BLaER1 treated with 17β-estradiol and CSF1 and Interleukin-3, amounts not matched to agents 10 nM and 100 nM (cell line): ENCODE measurements around the gene PATL2.
"Not testable (repeated sequence)": the region's sequence is repeated elsewhere in the genome, so short reads cannot be mapped to it uniquely, and the experiment has no call there.

Source experiments
- H3K27ac ChIP-seq, 11 experiments: shearing (Covaris generic); formaldehyde crosslinking; 2 replicates each; pipeline ENCODE4 v1.8.1; 2022
- H3K27me3 ChIP-seq, 11 experiments: shearing (Covaris generic); formaldehyde crosslinking; 2 replicates each; pipeline ENCODE4 v1.8.1; 2022
- H3K36me3 ChIP-seq, 11 experiments: shearing (Covaris generic); formaldehyde crosslinking; 2 replicates each; pipeline ENCODE4 v1.8.1; 2022
- H3K4me1 ChIP-seq, 10 experiments: shearing (Covaris generic); formaldehyde crosslinking; 2 replicates each; pipeline ENCODE4 v1.8.1; 2022
- H3K4me2 ChIP-seq, 11 experiments: shearing (Covaris generic); formaldehyde crosslinking; 2 replicates each; pipeline ENCODE4 v1.8.1; 2022
- H3K4me3 ChIP-seq, 10 experiments: shearing (Covaris generic); formaldehyde crosslinking; 2 replicates each; pipeline ENCODE4 v1.8.1; 2022
- H3K9ac ChIP-seq, 11 experiments: shearing (Covaris generic); formaldehyde crosslinking; 2 replicates each; pipeline ENCODE4 v1.8.1; 2022
- H3K9me3 ChIP-seq, 11 experiments: shearing (Covaris generic); formaldehyde crosslinking; replicated peaks in 1 of 11; 2 replicates each; pipeline ENCODE4 v1.8.1; 2022
- H4K20me1 ChIP-seq, 11 experiments: shearing (Covaris generic); formaldehyde crosslinking; 2 replicates each; pipeline ENCODE4 v1.8.1; 2022
- Cebpa-rat ChIP-seq, 11 experiments: shearing (Covaris generic); IDR thresholded peaks; 2 replicates each; pipeline ENCODE4 v1.8.1; 2022

The PATL2 gene

DNA sequence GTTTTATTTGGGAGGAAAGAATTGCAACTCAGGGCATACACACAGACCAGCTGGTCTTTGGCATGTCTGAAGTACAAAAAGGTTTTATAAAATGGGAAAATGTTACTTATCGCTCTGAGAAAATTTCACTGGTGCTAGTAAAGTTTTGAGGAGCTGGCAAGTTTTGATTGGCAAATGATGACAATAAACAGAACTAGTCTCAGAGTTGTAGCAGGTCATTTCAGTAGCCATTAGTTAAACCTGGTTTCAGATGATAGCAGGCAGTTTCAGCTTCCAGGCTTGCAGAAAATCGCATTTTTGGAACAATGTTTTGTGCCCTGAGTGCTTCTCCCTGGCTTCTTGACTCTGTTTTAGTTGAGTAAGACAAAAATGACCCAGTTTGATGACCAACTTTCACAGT, 10.9 kb upstream of the PATL2 start:
- Histone ChIP-seq H3K9me3 (no peaks in the 10 kb centered on the region), H3K4me3 (no peak overlapping the region), H4K20me1 (peaks cover 5 to 34% (median 14%) of the 10 kb centered on the region in 11 experiments; a peak in 20 of 22 replicates), H3K4me2 (peak overlapping the region in 3 of 11 experiments; percentile 3 to 95 (median 58); a peak in 3 of 22 replicates), H3K9ac (peak overlapping the region in 2 of 11 experiments; percentile 20 to 31; a peak in 1 of 22 replicates), H3K27me3 (no peaks in the 10 kb centered on the region), H3K27ac (peak overlapping the region; percentile 1 to 97 (median 31); a peak in 16 of 22 replicates), H3K4me1 (peaks cover 41 to 97% (median 66%) of the 10 kb centered on the region in 10 experiments), H3K36me3 (peaks cover 25 to 38% (median 29%) of the 10 kb centered on the region in 11 experiments)
- no peak for TF ChIP-seq Cebpa-rat (IDR thresholded peaks at IDR 0.05)

- H3K4me2 ChIP-seq, result no peak overlapping the region
- peak overlapping the region in 10 of 11 experiments; percentile 7 to 65 (median 50); a peak in 18 of 22 replicates for H3K27ac ChIP-seq
- peaks cover 31 to 99% (median 61%) of the 10 kb centered on the region in 10 experiments for H3K4me1 ChIP-seq
- peaks cover 19 to 48% (median 28%) of the 10 kb centered on the region in 11 experiments for H4K20me1 ChIP-seq
- H3K4me3 ChIP-seq, result no peak overlapping the region
- no peaks in the 10 kb centered on the region for H3K27me3 ChIP-seq
- no peaks in the 10 kb centered on the region for H3K9me3 ChIP-seq
- peaks cover 39 to 52% (median 43%) of the 10 kb centered on the region in 11 experiments for H3K36me3 ChIP-seq
- no peak overlapping the region for H3K9ac ChIP-seq
- TF ChIP-seq Cebpa-rat (IDR thresholded peaks at IDR 0.05), result no peak
Measured at GRCh38 chr15:44720460-44721176, 9.5 kb upstream of the PATL2 start.

GRCh38 chr15:44720000-44720435, 8.9 kb upstream of the PATL2 start:
- H3K9me3 ChIP-seq, H3K4me3 ChIP-seq, H3K27me3 ChIP-seq: not testable (repeated sequence)
- peak overlapping the region in 10 of 11 experiments; percentile 19 to 65 (median 50); a peak in 18 of 22 replicates for H3K27ac ChIP-seq
- H3K9ac ChIP-seq, result peak overlapping the region in 1 of 11 experiments; percentile 23; a peak in 1 of 22 replicates
- 0 out of 22 replicates have a peak, but pooled peaks of 1 of the 11 experiments have one; percentile 19 for TF ChIP-seq Cebpa-rat (IDR thresholded peaks at IDR 0.05)
- peak overlapping the region in 4 of 11 experiments; percentile 5 to 21 (median 11); a peak in 2 of 22 replicates for H3K4me2 ChIP-seq
- peaks cover 31 to 99% (median 61%) of the 10 kb centered on the region in 10 experiments for H3K4me1 ChIP-seq
- peaks cover 25 to 54% (median 34%) of the 10 kb centered on the region in 11 experiments for H4K20me1 ChIP-seq
- H3K36me3 ChIP-seq, result peaks cover 45 to 58% (median 49%) of the 10 kb centered on the region in 11 experiments

- no peak for TF ChIP-seq Cebpa-rat (IDR thresholded peaks at IDR 0.05)
- peaks cover 31 to 60% (median 40%) of the 10 kb centered on the region in 11 experiments for H4K20me1 ChIP-seq
- peak overlapping the region in 6 of 11 experiments; percentile 0 to 44 (median 24); a peak in 6 of 22 replicates for H3K9ac ChIP-seq
- H3K27me3 ChIP-seq, result no peaks in the 10 kb centered on the region
- peak overlapping the region in 10 of 11 experiments; percentile 19 to 65 (median 50); a peak in 18 of 22 replicates for H3K27ac ChIP-seq
- H3K9me3 ChIP-seq, result no peaks in the 10 kb centered on the region
- H3K4me3 ChIP-seq, result no peak overlapping the region
- peaks cover 31 to 99% (median 61%) of the 10 kb centered on the region in 10 experiments for H3K4me1 ChIP-seq
- H3K4me2 ChIP-seq, result peak overlapping the region in 9 of 11 experiments; percentile 5 to 32 (median 21); a peak in 10 of 22 replicates
- peaks cover 50 to 63% (median 54%) of the 10 kb centered on the region in 11 experiments for H3K36me3 ChIP-seq
Measured at GRCh38 chr15:44719293-44719999, 8.3 kb upstream of the PATL2 start.

DNA sequence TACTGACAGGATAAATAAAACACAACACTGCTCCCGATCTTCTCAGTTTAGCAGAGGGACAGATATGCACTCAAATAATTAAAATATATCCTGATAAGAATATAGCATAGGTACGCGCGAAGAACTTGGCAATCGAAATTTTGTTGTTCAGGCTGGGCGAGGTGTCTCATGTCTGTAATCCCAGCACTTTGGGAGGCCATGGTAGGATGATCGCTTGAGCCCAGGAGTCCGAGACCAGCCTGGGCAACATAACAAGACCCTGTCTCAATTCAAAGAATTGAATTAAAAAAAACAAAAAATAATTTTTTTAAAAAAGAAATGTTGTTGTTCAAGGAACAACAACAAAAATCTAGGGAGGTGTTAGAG, 7.8 kb upstream of the PATL2 start:
- Histone ChIP-seq H3K4me2 (peak overlapping the region in 9 of 11 experiments; percentile 5 to 32 (median 21); a peak in 9 of 22 replicates), H3K4me1 (peaks cover 31 to 99% (median 61%) of the 10 kb centered on the region in 10 experiments), H3K27ac (peak overlapping the region in 9 of 11 experiments; percentile 19 to 65 (median 55); a peak in 17 of 22 replicates), H3K36me3 (peaks cover 56 to 69% (median 60%) of the 10 kb centered on the region in 11 experiments), H3K4me3 (no peak overlapping the region), H3K27me3 (no peaks in the 10 kb centered on the region), H4K20me1 (peaks cover 36 to 65% (median 45%) of the 10 kb centered on the region in 11 experiments), H3K9ac (peak overlapping the region in 4 of 11 experiments; percentile 6 to 33 (median 24); a peak in 3 of 22 replicates), H3K9me3 (no peaks in the 10 kb centered on the region)
- TF ChIP-seq Cebpa-rat (IDR thresholded peaks at IDR 0.05), result no peak

- Histone ChIP-seq H3K36me3 (peaks cover 57 to 74% (median 62%) of the 10 kb centered on the region in 11 experiments), H3K9ac (peak overlapping the region in 2 of 11 experiments; percentile 6 to 33; a peak in 1 of 22 replicates), H3K4me3 (no peak overlapping the region), H3K4me1 (peaks cover 31 to 99% (median 61%) of the 10 kb centered on the region in 10 experiments), H3K27me3 (no peaks in the 10 kb centered on the region), H3K4me2 (peak overlapping the region in 3 of 11 experiments; percentile 24 to 32 (median 27); a peak in 5 of 22 replicates), H3K9me3 (no peaks in the 10 kb centered on the region), H4K20me1 (peaks cover 41 to 71% (median 51%) of the 10 kb centered on the region in 11 experiments), H3K27ac (peak overlapping the region in 7 of 11 experiments; percentile 19 to 65 (median 55); a peak in 5 of 22 replicates)
- no peak for TF ChIP-seq Cebpa-rat (IDR thresholded peaks at IDR 0.05)
Measured at GRCh38 chr15:44718180-44718926, 7.2 kb upstream of the PATL2 start.

DNA sequence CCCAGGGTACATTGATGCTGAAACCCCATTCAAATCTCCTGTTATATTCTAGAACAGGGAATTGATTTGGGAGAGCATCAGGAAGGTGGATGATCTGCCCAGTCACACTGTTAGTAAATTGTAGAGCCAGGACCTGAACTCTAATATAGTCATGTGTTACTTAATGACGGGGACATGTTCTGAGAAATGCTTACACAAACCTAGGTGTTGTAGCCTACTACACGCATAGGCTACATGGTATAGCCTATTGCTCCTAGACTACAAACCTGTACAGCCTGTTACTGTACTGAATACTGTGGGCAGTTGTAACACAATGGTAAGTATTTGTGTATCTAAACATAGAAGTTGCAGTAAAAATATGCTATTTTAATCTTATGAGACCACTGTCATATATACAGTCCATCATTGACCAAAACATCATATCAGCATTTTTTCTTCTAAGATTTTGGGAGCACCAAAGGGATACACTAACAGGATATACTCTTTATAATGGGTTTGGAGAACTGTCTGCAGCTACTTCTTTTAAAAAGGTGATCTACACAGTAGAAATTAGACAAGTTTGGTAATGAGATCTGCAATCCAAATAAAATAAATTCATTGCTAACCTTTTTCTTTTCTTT, 6.0 kb upstream of the PATL2 start:
- H3K36me3 ChIP-seq, result peaks cover 58 to 81% (median 69%) of the 10 kb centered on the region in 11 experiments
- no peak overlapping the region; a peak in 1 of 22 replicates for H3K9ac ChIP-seq
- TF ChIP-seq Cebpa-rat (IDR thresholded peaks at IDR 0.05), result no peak
- no peak overlapping the region for H3K4me3 ChIP-seq
- peaks cover 31 to 87% (median 56%) of the 10 kb centered on the region in 10 experiments for H3K4me1 ChIP-seq
- H3K27ac ChIP-seq, result no peak overlapping the region
- peaks cover 54 to 83% (median 63%) of the 10 kb centered on the region in 11 experiments for H4K20me1 ChIP-seq
- no peaks in the 10 kb centered on the region for H3K27me3 ChIP-seq
- H3K4me2 ChIP-seq, result peak overlapping the region in 3 of 11 experiments; percentile 82 to 95 (median 82); a peak in 2 of 22 replicates
- no peaks in the 10 kb centered on the region for H3K9me3 ChIP-seq
